ENCODE results near the gene PARD3.

PARD3 gene

DNA sequence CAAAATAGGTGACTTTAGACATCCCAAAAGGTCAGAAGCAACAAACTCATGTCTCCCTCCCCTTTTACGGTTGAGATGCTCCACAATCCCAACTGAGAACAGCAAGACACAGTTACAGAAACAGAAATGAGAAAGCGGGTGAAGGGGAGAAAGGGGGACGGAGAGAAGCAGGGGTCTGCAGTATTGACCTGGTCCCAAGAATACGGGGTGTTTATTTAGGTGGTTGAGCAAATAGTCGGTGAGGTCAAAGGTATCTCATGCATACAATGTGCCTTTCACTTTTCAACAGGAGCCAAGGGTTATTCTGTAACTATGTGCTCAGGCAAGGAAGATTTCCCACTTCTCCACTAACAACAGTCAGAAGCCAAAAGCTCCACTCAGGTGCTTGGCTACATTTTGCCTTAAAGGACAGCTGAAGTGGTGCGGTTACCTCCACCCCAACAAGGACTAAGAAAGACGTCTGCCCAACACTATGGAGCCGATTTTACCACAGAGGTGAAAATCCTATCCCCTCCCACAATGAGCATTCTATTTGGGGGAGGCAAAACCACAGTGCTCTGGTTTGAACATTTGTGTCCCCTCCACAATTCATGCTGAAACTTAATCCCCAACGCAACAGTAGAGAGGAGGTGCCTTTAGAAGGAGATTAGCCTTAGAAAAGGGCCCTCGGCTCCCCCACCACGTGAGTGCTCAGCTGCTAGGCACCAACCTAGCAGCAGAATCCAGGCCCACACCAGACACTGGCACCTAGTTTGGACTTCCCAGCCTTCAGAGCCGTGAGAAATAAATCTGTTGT, 77.9 kb downstream of the PARD3 start:
- DNase-seq: no peak

DNA sequence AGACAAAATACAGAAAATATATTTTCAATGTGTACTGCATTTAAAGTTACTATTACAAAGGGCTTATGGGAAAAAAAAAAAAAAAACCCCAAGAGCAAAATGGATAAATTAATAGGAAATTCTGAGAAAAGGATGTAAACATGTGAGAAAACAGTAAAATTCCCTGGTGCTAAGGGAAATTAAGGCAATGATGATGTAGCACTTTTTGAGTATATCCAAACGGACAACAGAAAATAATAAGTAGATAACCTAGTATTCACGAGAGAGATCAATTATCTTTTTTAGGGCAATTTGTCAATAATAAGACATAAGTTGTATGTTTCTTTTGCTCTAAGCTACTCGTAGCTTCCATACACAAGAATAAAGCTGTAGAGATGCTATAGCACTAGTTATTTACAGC, 80.2 kb downstream of the PARD3 start:
- no peak for DNase-seq

DNA sequence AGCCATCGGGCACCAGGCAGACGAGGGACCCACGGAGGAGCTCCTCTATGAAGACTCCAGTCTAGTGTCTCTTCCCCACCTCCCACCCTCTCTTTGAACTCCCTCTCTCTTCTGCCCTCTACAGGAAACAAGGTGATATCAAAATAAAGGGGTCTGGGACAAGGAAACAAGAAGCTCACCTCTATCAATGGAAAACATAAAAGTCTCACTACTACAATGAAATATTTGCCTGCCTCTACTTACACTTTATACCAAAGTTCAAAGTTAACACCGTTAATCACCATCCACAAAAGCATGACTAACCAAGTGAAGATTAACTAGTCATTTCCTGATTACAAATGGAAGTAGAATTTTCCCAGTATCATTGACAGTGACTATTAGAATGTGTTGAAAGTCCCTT, 82.2 kb downstream of the PARD3 start:
- DNase-seq: no peak

DNA sequence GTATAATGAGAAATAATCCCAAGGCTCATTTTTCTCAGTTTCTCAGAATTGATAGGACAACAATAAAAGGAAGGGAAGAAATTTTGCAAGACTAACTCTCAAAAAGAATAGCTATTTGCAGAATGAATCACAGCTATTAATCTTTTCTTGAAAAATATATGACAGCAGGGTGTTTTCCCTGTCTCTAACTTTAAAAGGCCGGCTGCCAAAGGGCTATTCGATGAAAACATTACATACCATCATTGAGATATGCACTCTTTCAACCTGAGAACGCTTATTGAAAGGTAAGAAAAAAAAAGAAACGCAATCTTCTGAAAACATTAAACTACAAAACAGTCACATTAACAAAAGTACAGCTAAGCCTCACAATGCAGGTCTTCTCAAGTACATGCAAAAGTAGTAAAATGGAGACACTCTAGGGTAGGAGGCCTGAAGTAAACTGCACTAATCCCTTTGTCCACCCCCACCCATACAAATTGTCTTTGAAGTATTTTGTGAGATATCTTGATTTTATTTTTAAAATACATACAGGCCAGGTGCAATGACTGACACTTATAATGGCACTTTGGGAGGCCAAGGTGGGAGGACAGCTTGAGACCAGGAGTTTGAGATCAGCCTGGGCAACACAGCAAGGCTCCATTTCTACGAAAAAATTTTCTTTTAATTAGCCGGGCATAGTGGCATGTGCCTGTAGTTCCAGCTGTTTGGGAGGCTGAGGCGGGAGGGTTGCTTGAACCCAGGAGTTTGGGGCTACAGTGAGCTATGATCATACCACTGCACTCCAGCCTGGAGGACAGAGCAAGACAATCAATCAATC, 83.0 kb downstream of the PARD3 start:
- no peak for DNase-seq

DNA sequence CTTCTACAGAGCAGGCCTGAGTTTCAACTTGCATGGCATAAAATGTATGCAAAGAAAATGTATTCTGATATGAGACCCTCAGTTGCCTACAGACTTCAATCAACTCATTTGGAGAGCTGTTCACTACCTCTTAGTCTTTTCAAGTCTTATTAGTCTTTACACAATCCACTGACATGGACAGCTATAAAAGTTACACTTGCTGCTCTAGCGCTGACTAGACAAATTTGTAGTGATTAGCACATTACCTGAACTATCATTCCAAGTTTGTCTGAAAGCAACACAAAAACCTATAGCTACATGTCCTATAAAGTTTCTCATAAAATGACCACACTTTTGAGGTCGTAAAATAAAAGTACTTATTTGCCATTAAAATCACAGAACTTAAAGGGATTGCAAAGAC, 83.9 kb downstream of the PARD3 start:
- DNase-seq: no peak

DNA sequence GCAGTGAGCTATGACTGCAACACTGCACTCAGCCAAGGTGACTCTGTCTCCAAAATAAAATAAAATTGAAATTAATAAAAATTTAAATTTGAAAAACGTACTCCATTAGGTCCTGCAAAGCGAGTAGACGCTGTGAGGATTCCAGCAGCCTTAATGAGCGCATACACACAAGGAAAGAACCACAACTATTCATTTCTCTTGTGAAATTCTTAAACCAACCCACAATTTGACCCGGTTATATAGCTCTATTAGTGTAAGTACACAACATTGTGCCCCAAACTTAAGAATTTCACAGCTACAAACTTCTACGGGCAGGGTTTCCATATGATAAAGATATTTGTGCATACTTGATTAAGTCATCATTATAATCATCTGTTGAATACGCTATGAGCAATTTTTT, 84.4 kb downstream of the PARD3 start:
- DNase-seq: no peak

DNA sequence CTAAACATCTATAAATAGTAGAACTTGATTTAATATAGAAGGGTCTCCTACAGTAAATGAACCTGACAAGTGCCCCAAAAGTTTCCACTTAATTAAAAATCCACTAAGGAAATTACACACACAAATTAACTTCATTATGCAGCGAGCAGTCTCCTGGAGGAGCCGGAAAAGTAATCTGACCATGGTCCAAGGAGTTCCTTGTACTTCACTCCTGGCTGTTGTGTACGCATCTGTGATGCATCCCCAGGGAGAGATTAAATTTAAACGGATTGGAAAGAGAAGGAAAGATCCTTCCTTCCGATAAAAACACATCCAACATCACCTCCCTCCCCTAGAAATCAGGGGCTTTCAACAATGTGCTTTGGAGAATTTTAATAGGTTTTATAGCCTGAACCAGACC, 85.5 kb downstream of the PARD3 start:
- DNase-seq: no peak

DNA sequence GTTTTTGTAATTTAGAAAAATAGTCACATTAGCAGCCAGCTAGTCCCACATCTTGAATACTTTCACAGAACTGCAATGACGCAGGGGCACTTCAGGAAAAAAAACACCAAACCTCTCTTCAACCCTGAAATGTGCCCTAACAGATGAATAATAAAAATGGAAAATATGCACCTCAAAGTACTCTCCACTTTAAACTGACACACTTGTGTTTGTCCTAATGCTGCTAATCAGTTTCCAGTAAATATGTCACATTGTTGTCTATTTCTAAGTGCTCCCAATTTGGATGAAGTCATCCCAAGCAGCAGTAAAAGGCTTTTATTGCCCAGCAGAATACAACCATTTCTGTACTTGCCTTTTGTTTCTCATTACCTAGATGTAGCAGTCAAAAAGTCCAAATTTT, 86.7 kb downstream of the PARD3 start:
- DNase-seq: no peak

DNA sequence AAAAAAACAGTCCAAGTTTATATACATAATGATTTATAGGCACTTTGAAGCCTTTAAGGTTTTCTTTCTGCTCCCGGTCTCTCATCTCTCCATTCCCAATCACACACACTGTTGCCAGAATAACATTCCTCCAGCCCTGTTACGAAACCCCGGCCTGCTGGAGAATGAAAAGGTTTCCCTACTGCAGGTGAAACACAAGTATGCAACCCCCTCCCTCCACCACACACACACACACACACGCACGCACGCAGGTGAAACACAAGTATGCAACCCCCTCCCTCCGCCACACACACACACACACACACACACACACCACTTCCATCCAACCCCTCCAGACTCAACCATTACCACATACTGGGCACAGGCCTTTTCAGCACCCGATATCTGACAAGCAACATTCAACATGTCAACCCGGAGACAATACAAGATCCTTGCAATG, 87.5 kb downstream of the PARD3 start:
- DNase-seq: no peak

DNA sequence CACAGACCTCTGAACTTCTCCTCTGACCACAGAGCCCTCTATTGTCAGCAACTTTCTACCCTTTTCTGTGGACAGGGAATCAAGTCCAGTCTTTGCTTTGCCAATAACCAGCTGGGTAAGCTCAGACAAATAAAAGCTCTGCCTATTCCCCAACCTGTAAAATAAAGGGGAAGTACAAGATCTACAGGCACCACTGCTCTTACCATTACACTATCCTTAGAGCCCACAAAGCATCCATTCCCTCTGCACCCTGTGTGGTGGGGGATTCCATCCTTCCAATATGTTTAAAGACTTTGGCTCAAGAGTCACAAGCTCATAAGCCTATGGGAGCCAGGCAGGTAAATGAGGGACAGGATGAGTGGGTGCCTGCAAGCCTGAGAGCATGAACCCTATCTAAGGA, 88.2 kb downstream of the PARD3 start:
- no peak for DNase-seq

DNA sequence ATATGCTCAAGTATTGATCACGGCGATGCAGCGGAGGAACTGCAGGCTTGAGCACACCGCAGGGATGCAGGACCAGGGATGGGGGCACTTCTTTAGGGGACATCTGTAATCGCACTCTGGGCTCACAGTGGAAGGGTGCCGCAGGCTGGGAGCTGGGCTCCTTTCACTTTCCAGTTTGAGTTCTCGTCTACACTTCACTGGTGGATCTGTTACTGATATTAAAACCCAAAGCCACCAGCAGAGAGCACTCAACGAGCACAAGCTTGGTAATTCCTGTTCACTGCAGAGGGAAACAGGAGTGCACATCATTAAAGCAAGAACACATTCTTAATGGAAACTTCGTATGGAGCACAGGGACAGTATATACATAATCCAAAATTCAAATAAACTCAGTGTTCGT, 91.3 kb downstream of the PARD3 start:
- no peak for DNase-seq

DNA sequence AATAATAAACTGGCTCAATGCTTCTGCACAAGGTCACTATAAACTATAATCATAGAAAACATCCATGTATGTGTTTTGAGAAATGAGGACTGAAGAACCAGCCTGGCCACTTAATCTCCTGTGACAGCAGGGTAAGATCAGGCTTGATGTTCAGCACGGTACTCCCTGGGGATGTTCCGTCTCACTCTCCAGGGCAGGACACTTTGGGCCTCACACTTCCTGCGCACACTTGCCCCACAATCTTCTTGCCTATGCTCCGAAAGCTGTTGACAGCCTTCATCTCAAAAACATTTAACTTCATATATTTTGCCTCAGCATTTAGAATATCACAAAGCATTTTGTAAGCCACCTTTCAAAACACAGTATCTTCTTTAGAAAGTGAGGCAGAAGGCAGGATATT, 92.7 kb downstream of the PARD3 start:
- DNase-seq: no peak

DNA sequence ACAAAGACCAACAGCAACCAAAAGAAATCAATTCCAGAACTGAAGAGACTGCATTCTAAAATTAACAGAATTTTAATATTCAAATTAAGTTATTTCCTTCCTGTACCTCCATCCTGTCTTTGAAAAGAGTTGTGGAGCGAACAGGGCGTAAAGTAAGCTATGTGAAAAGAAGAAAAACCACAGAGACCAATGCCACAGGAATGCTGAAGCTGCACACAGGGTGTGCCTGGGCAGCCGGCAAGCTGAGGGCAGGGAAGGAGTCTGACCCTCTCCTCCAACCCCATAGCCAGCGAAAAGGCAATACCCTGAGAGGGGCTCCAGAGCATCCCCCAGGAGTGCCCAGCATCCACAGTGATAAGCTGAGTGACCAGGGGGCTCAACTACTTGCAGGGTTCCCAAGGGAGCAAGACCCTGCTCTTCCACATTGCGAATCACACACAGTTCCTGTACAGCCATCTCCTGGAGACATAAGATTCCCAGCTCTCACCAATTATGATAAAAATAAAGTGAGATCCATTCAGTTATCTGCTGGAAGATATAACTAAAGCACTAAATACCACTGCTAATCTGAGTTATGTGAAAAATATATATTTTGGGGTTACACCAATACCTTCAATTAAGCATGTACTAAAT, 93.8 kb downstream of the PARD3 start:
- DNase-seq: no peak

DNA sequence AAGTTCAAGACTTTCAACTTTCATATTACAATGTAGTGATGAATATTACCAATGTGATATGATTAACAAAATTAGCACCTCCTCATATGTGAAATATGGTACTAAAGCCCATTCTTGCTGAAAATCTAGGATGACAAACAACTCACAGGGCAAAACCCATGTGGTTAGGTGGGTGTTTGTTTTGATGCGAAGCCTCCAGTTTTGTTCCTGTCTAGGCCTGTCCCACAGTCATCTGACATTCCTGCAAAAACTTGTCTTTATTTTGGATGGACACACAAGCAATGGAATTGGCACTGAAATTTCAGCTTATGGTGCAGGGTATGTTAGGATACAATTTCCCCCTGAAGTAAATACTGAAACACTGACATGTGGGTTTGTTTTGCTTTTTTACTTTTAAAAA, 95.3 kb downstream of the PARD3 start:
- DNase-seq: no peak

DNA sequence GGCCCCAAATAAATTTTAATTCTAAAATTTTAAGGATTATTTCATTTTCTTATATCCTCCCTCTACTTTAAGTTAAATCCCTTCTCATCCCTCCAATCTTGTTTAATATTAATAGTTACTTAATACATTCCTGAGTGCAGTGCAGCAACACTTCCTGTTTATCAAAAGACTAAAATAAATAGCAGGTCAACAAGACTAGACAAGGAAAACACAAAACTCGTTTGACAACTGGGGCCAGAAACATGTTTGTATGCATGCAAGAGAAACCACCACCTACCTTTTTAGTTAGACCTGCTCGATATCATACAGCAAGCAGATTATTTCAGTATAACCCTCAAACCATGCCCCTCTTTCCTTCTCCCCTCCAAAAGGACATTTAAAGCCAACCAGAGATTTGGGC, 95.8 kb downstream of the PARD3 start:
- DNase-seq: no peak

DNA sequence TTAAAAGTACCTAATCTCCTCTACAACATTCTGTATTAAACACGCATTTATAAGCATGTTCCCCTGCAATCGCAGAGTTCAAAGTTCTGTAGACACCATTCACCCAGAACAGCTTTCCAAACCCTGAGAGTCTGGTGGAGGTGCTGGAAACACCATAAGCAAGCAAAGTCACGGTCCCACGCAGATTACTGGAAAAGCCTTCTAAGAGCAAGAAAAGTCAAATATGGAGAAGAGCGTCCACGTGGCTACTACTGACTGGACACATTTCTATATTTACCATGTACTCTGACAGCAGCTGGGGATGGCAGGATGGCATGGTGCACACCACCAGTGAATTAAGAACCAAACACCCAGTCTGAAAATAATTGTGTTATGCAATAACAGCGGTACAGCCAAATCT, 97.7 kb downstream of the PARD3 start:
- no peak for DNase-seq

DNA sequence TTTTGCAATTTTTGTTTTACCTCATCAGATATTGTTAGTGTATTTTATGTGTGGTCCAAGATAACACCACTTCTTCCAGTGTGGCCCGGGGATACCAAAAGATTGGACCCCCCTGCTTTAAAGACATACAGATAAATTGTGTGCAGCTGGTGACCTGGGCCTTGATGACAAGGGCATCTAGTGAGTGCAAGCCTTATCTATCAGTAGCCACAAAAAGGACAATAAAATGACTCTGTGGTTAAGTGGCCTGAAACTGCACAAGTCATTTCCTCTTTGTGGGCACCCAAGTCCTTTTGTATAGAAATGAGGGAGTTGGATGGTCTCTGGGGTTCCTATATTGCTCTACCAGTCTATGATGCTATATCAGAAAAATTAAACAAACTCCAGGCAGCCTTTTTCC, 98.1 kb downstream of the PARD3 start:
- no peak for DNase-seq

DNA sequence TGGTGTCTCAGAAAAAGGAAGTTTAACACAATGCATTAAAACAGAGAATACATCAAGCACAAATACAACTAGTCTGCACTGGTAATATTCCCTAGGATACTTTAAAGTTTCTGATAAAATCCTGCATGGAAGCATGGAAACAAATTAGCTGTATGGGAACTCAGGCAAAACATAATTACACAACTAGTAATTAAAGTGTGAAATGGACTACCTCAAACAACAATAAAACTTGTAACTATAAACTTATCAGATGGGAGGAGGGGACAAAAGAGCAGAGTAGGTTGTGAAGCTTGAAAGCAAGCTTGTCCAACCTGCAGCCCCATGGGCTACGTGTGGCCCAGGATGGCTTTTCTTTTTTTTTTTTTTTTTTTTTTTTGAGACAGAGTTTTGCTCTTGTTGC, 98.9 kb downstream of the PARD3 start:
- no peak for DNase-seq

DNA sequence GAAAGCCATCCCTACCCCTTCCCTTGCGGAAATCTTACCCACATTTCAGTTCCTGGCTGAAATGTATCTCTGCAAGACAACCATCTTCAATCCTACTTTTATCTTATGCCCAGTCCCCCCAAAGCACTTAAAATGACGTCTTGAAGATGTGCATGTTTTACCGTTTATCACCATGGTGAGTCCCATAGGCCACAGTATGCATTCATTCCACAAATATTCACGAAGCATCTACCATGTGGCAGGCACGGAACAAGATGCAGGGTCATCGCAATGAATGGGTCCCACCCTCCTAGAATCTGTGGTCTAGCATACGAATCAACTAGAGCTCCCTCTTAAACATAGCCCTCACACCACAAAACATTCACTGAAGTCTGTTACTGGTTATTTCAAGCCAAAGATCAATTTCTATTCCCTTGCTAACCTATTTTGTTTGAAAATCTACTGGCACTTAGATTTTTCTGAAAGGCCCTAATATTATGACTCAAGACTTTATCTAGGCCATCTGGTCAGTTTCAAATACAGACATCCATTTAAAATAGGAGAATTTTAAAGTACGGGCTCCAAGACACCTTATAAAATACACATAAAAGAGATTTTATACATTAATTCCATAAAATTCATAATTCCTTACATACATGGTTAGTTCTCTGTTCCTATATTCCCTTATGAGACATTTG, 99.4 kb downstream of the PARD3 start:
- no peak for DNase-seq

DNA sequence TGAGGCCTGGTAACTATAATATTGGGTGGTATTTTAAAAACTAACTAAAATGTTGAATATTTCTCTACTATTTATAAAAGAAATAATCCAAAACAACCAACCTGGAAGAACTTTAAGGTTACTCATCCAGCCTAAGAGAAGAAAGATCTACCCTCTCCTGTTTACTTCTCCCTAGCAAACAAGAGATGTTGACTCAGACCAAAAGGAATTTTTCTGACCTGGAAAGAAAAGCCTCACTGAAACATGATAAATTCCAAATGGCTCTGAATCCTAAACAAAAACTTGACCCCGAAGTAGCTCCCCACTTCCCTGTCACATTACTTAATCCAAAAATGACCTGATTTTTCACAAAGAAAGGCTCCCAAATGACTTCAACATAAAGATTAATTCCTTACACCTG, 101.2 kb downstream of the PARD3 start:
- DNase-seq: no peak

DNA sequence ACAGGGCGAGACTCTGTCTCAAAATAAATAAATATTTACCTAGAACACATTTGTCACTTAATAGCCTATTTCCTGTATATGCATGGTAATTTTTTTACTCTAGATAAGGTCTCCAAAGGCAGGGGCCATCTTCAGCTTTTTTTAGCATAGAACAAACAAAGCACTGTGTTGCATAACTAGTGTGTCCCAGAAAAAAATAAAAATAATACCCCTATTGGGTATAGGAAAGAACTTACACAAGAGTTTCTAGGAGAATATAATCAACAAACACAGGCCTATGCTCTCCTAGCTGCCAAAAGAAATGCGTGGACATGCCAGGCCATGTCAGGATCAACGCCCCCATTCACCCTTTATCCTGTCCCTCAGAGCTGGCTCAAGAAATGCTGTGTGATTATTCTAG, 103.6 kb downstream of the PARD3 start:
- no peak for DNase-seq

DNA sequence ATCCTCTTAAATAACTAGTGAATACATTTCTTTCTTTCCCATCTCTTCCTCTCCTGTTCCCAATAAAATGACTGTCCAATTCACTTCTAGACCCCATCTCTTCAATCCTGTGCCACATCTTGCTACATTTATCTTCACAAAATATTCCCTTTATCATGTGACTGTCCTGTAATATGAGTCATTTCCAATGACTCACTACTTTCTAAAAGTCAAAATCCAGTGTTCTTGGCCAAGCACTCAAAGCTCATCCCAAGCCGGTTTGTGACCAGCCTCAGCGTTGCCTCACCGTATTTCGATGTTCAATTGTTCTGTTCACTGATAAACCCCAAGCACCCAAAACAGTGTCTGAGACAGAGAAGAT, 104.7 kb downstream of the PARD3 start:
- no peak for DNase-seq

DNA sequence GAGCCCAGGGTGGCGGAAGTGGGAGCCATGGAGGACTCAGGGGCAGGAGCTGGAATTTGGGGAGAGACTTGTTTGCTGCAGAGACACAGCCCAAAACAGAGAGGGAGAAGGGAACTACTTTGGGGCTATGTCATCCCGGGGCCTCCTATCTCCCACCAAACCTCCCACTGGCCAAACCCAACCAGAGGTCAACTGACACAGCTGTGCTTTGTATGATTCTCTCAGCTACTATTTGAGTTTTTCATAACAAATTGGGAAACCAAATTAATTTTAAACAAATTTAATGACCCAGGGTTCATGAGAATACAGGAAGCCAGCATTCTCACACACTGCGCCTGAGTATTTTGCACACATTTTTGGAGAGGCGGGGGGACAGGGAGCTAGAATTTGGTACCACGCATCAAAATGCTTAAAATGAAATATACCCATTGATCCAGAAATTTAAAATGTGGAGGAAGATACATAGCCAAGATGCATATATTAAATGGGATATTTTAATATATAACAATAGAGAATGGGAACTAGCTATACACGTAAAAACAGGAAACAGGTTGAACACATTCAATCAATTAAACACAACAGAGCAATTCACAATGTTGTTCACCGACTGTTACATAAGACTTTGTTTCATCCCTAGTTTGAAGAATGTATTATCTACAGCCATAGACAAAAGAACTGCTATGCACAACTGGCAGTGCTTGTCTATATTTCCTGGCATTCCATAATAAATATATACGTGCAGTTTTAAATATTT, 105.3 kb downstream of the PARD3 start:
- no peak for DNase-seq

Data from activated CD4-positive, alpha-beta T cell treated with anti-CD3 and anti-CD28 coated beads, Interleukin-2, amount 50 U/mL, for 1 hour (primary cell).